GM21447 (cell line): Measurements from ENCODE around the gene RASAL2.

Source experiments
- ATAC-seq: cut with Tn5 transposase; IDR thresholded peaks from one replicate; pipeline ENCODE4 v1.9.1; 2021; ENCODE audit not compliant: unreplicated experiment

The RASAL2 gene

GRCh38 chr1:178485541-178485981, 391.7 kb downstream of the RASAL2 start:
- ATAC-seq: no peak

GRCh38 chr1:178486100-178487069, 392.5 kb downstream of the RASAL2 start:
- ATAC-seq: no peak

- no peak for ATAC-seq
Measured at GRCh38 chr1:178487070-178487615, 393.2 kb downstream of the RASAL2 start.

- ATAC-seq: no peak
Measured at GRCh38 chr1:178488393-178488792, 394.5 kb downstream of the RASAL2 start.

- no peak for ATAC-seq
Measured at GRCh38 chr1:178489399-178489798, 395.5 kb downstream of the RASAL2 start.

- no peak for ATAC-seq
Measured at GRCh38 chr1:178490136-178490535, 396.2 kb downstream of the RASAL2 start.

GRCh38 chr1:178490967-178491366, 397.1 kb downstream of the RASAL2 start:
- ATAC-seq: no peak

- ATAC-seq: no peak
Measured at GRCh38 chr1:178491721-178492120, 397.8 kb downstream of the RASAL2 start.

GRCh38 chr1:178492341-178492740, 398.4 kb downstream of the RASAL2 start:
- ATAC-seq: no peak

- no peak for ATAC-seq
Measured at GRCh38 chr1:178493301-178493741, 399.4 kb downstream of the RASAL2 start.

GRCh38 chr1:178494569-178494971, 400.7 kb downstream of the RASAL2 start:
- no peak for ATAC-seq

- no peak for ATAC-seq
Measured at GRCh38 chr1:178495158-178495557, 401.3 kb downstream of the RASAL2 start.

- no peak for ATAC-seq
Measured at GRCh38 chr1:178495741-178496409, 402.0 kb downstream of the RASAL2 start.

- ATAC-seq: no peak
Measured at GRCh38 chr1:178496410-178497135, 402.7 kb downstream of the RASAL2 start, which contains the start of gene CLEC20A. Gene CLEC20A, minus strand, starts transcription at chr1:178496964. Its CDS starts 25 bp downstream, at chr1:178496939.

GRCh38 chr1:178497903-178498478, 404.1 kb downstream of the RASAL2 start:
- ATAC-seq: no peak

- no peak for ATAC-seq
Measured at GRCh38 chr1:178498896-178499675, 405.2 kb downstream of the RASAL2 start.

GRCh38 chr1:178500091-178500770, 406.3 kb downstream of the RASAL2 start:
- ATAC-seq: no peak

- peak; percentile 10 for ATAC-seq
Measured at GRCh38 chr1:178500936-178501554, 407.1 kb downstream of the RASAL2 start.
